Measurements from ENCODE around the gene ITGB3.

Gene ITGB3

DNA sequence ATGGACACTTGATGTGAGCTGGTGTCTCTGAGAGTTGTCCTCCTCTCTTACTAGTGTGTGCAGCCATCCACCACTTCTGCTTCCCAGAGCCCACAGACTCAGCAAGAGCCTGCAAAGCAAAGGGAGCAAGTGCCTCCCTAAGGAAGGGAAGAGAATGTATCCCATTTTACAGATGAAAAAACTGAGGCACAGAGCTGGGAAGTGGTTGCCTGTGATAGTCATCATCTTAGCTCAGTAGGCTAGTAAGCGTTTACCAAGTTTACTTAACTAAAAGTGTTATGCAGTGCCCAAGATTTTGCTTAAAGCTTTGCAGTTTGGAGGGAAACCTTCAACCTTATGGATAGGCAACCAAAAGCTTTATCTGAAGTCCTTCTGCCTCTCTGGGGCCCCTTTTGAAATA lies 47.1 kb downstream of the ITGB3 start:
- DNase-seq, result no peak

DNA sequence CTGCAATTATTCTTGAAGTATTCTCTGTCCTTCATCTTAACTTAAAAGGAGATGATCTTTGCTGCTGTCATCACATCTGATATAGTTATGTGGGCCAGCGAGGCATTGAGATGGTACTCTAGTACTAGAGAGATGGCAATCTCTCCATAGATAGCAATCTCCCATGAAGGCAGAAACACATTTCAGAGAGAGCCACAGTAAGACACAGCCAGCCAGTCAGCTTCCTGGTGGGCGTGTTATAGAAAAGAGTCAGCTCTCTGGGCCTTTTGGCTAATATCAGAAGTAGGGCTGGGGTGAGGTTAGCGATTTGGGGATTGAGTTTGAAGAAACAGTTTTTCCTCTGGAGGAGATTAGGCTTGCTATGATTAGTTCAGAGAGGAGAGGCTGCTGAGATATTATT lies 47.5 kb downstream of the ITGB3 start:
- no peak for DNase-seq

GRCh38 chr17:47301831-47302230 lies 48.2 kb downstream of the ITGB3 start:
- no peak for DNase-seq

DNA sequence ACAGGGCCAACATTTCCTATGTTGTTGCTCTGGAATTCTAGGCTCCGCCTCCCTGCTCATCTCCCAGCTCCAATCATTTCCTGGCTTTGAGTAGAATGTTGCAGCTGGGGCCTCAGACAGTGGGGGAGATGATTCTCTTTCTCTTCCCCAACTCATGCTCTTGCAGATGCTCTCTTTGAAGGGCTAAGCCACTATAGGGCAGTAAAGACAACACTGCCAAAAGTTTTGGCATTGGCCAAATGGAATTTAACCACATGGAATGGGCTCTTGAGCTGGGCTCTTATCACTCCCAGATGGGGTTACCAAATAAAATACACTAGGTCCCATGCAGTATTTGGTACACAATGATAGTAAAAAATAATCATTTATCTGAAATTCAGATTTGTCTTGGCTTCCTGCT lies 50.6 kb downstream of the ITGB3 start:
- DNase-seq, result no peak

DNA sequence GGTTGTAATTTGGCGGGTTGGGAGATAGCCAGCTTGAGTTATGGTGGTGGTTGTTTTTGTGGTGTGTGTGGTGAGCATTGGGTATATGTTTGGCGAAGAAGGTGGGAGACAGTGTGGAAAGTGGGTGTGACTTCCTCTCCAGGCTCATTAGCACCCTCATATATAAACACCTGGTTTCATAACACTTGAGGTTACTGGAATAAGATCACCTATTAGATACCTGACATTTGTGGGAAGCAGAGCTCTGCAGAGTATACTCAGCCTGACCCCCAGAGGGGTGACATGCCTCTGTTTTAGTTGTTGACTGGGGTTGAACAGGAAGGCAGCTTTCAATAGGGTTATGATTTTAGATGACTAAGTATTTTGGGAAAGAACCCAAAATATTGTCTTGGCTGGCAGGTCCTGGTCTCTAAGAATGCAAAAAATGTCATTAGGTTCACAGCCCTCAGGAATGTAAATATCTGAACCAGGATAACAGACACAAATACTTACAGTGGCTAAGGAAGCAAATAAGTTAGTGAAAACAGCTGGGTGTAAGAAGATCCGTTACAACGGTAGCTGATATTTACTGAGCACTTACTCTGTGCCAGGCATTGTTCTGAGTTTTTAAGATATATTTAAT lies 51.8 kb downstream of the ITGB3 start:
- DNase-seq, result no peak

DNA sequence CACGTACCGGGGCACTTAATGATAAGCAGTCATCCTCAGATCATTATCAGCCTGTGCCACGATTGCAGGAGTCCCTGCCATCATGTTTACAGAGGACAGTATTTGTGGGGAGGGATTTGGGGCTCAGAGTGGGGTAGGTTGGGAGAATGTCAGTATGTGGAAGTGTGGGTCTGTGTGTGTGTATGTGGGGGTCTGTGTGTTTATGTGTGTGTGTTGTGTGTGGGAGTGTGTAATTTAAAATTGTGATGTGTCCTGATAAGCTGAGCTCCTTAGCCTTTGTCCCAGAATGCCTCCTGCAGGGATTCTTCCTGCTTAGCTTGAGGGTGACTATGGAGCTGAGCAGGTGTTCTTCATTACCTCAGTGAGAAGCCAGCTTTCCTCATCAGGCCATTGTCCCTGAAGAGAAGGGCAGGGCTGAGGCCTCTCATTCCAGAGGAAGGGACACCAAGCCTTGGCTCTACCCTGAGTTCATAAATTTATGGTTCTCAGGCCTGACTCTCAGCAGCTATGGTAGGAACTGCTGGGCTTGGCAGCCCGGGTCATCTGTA lies 56.6 kb downstream of the ITGB3 start:
- no peak for DNase-seq

DNA sequence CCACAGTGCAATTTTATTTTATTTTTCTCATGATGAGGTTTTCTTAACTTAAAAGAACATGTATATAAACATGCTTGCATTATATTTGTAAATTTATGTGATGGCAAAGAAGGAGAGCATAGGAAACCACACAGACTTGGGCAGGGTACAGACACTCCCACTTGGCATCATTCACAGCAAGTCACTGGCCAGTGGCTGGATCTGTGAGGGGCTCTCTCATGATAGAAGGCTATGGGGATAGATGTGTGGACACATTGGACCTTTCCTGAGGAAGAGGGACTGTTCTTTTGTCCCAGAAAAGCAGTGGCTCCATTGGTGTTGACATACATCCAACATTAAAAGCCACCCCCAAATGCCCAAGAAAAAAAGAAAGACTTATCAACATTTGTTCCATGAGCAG lies 57.8 kb downstream of the ITGB3 start:
- no peak for DNase-seq

DNA sequence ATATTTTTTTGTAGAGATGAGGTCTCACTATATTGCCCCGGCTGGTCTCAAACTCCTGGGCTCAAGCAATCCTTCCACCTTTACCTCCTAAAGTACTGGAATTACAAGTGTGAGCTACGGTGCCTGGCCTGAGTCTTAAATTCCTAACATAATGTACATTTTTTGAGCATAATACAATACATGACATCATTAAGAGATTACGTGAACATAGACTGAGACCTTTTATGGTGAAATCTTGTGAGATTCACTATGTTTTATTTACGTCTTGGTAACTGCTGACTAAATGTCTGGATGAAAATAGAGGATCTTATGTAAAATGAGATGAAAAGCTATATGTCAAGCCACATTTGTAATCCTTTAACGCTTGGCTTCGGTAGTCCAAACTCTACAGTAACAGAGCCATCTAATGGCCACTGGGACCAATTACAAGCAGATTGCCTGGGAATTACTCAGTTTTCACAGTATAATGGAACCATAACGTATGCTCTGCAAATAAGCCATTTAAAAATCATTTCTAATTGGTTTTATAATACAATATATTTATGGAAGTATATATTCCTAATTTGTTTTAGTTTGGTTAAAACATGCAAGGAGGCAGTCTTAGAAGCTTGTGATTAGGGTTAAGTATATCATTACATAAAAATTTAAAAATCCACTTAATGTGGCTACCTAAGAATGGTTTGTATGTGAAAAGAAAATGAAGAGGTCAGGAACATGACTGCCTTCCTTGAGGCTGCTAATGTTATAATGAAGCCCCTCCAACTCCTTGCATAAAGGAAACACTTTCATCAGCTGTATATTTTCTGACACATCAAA lies 62.0 kb downstream of the ITGB3 start:
- DNase-seq, result peak in 3 of 14 donors; percentile 2 to 5 (median 3)

- DNase-seq, result no peak
These were observed 62.7 kb downstream of the ITGB3 start for GRCh38 chr17:47316311-47316710.

DNA sequence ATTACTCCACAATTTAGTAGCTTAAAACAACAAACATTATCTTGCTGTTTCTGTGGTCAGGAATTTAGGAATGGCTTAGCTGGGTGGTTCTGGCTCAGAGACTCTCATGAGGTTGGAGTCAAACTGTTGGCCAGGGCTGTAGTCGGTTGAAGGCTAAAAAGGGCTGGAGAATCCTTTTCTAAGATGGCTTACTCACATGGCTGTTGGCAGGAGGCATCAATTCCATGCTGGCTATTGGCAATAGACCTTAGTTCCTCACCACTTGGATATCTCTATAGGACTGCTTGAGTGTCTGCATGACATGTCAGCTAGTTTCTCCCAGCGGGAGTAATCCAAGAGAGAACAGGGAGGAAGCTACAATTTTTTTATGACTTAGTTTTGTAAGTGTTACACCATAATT lies 63.5 kb downstream of the ITGB3 start:
- no peak for DNase-seq

GRCh38 chr17:47318197-47318918 lies 64.7 kb downstream of the ITGB3 start:
- no peak for DNase-seq

DNA sequence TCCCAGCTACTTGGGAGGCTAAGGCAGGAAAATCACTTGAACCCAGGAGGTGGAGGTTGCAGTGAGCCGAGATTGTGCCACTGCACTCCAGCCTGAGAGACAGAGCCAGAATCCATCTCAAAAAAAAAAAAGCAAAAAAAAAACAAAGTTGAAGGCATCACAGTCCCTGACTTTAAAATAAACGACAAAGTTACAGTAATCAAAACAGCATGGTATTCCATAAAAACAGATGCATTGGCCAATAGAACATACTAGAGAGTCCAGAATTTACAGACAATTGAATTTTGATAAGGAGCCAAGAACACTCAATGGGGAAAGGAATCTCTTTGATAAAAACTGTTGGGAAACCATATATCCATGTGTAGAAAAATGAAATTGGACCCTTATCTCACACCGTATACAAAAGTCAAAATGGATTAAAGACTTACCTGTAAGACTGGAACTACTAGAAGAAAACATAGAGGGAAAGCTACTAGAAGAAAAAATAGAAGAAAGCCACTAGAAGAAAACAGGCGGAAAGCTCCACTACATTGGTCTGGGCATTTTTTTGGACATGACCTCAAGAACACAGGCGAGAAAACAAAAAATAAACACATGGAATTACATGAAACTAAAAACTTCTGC lies 67.4 kb downstream of the ITGB3 start:
- DNase-seq, result no peak

DNA sequence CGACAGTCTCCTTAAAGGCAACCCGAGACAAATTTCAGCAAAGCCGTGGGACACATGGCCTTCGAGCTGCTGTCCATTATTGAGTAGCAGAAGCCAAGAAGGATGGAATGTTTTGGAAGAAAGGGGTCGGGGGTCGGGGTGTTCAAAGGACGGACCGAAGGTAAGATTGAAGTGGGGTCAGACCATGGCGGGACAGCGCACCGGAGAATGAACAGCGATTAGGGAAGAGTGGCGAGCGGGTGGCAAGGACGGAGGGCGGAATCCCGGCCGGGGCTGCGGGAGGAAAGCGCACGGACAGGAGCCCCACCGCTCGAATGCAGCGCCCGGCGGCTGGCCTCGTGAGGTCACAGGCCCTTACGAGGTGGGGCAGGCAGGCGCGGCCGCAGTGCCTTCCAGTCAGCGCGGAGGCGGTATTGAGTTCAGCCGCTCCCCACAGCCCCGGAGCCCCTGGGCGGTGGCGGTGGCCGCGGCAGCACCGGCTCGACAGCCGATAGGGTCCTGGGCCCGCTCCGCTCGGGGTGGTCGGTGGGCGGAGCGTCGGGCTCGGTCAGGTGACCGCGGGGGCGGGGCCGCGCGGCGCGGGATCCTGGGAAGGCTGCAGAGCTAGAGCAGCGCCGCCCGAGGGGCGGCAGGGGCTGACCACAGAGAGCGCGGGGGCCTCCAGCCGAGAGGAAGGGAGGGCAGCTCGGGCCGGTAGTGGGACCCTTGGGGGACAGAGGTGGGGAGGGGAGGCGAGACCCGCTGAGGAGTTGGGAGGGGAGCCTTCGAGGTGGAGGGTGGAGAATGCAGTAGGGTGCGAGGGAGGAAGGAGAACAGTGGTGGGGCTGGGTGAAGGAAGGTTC lies 70.0 kb downstream of the ITGB3 start, which contains the start of gene EFCAB13:
Gene EFCAB13, plus strand, starts transcription at position 574 of the 842 bp plus-strand sequence. CDS start 4,399 bp downstream, outside the sequence.
- peak in 13 of 14 donors; percentile 5 to 80 (median 55) for DNase-seq

DNA sequence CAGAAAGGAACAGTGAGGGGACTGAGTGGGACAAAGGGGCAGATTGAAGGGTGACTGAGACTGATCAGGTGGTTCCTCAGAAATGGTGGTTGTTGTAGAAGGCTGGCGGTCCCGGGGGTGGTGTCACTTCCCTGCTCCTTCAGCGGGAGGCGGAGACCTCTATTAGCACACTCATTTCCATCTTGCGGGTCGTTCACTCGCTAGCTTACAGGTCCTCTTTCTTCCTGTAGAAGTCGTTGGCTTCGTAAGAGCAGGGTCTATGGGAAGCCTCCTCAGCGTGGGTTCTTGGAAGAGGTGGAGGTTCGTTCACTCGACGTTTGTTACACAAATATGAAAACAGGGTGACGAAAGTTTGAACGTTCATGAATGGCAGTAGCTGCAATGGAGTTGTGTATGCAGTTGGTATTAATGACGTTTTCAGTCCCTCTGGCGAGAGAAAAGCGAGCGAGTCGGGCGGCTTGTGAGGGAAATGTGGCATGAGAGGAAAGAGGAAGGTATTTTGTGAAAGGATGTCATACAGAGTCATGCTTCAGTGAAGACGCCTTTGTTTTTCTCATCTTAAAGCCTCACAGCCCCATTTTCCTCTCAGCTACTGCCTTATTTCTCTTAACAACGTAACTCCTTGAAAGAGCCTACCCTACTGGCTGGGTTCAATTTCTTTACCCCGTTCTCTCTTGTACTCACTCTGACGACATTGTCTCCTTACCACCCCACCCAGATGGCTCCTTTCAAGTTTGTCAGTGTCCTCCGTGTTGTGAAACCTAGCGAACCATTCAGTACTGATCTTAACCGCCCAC lies 70.8 kb downstream of the ITGB3 start:
- DNase-seq, result peak in 8 of 14 donors; percentile 16 to 68 (median 39)

DNA sequence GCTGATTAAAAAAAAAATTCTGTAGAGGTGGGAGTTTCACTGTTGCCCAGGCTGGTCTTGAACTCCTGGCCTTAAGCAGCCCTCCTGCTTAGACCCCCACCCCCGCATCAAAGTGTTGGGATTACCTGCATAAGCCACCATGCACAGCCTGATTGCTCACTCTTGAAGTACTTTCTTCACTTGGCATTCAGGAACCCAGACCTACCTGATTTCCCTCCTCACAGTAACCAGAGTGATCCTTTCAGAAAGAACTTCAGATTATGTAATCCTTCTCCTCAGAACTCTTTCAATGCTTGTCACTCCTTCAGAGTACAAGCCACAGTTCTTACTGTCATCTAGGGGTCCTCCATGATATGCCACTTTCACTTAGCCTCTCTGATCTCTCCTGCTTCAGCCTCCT lies 71.5 kb downstream of the ITGB3 start:
- DNase-seq, result no peak

- no peak for DNase-seq
These were observed 76.9 kb downstream of the ITGB3 start for GRCh38 chr17:47330548-47330947.

DNA sequence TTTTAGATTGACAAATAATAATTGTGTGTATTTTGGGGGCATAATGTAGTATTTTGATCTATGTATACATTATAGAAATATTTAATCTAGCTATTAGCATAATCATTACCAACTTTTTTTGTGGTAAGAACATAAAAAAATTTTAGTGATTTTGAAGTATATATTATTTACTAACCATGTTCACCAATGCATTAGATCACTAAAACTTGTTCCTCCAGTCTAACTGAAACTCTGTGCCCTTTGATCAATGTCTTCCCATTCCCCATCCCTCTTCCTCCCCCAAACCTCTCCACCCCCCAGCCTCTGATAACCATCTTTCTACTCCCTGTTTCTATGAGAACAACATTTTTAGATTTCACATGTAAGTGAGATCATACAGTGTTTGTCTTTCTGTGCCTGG lies 78.7 kb downstream of the ITGB3 start:
- no peak for DNase-seq

GRCh38 chr17:47335101-47335936 lies 81.7 kb downstream of the ITGB3 start:
- no peak for DNase-seq

- DNase-seq, result no peak
These were observed 84.4 kb downstream of the ITGB3 start for GRCh38 chr17:47338026-47338425.

GRCh38 chr17:47352848-47353247 lies 99.2 kb downstream of the ITGB3 start:
- DNase-seq, result no peak
